Measurements from ENCODE around the gene USP12.

- no peak for TF ChIP-seq GATA2 (IDR thresholded peaks at IDR 0.05; ENCODE audit: low read depth, low read length)
- no peak for TF ChIP-seq GATA3 (IDR thresholded peaks at IDR 0.05; ENCODE audit: low read depth, low read length)
Observed at GRCh38 chr13:27038323-27038722, 133.3 kb downstream of the USP12 start.
